ENCODE data around the gene PIM3.

Gene PIM3

DNA sequence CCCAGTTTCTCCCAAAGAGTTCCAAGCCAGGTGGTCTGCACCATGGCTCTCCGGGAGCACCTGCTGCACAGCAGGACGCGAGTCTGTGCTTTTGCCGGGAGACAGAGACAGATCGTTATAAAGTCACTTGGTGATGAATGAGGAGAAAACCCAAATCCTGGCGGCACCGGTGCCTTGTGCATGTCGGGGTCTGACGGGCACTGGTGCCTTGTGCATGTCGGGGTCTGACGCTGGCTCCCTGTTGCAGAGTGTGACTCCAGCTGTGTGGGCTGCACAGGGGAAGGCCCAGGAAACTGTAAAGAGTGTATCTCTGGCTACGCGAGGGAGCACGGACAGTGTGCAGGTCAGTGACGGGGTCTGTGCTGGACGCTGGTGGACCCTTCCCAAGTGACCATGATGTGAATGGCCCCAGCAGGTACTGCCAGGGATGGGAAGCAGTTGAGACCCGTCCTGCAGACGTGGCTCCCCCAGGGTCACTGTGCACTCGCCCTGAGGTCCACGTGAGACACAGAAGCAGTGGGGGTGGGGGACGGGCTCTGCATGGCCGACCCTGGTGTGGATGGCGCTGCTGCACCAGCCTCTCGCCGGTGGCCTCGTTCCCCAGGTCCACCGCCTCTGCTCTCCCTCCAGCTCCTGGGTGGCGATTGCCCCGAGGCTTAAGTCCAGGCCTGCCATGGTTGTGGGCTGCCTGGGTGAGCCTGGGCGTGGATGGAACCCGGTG, 36.3 kb upstream of the PIM3 start:
- no peak for DNase-seq
- no peak overlapping the region for H3K27ac ChIP-seq
- H3K4me1 ChIP-seq: peaks cover 0 to 14% (median 6%) of the 10 kb centered on the region in 4 donors
- H3K27me3 ChIP-seq: peaks cover 0 to 10% of the 10 kb centered on the region in 2 donors
- intact Hi-C loops (cut with DNase I; ENCODE audit: low total_unique reads): no loop called here
- H3K4me3 ChIP-seq: no peak overlapping the region
- peaks cover 6 to 57% (median 28%) of the 10 kb centered on the region in 3 donors for H3K36me3 ChIP-seq
- TF ChIP-seq, protein P1, sequence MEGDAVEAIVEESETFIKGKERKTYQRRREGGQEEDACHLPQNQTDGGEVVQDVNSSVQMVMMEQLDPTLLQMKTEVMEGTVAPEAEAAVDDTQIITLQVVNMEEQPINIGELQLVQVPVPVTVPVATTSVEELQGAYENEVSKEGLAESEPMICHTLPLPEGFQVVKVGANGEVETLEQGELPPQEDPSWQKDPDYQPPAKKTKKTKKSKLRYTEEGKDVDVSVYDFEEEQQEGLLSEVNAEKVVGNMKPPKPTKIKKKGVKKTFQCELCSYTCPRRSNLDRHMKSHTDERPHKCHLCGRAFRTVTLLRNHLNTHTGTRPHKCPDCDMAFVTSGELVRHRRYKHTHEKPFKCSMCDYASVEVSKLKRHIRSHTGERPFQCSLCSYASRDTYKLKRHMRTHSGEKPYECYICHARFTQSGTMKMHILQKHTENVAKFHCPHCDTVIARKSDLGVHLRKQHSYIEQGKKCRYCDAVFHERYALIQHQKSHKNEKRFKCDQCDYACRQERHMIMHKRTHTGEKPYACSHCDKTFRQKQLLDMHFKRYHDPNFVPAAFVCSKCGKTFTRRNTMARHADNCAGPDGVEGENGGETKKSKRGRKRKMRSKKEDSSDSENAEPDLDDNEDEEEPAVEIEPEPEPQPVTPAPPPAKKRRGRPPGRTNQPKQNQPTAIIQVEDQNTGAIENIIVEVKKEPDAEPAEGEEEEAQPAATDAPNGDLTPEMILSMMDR (IDR thresholded peaks at IDR 0.05): no peak
- H3K9me3 ChIP-seq: no peaks in the 10 kb centered on the region

DNA sequence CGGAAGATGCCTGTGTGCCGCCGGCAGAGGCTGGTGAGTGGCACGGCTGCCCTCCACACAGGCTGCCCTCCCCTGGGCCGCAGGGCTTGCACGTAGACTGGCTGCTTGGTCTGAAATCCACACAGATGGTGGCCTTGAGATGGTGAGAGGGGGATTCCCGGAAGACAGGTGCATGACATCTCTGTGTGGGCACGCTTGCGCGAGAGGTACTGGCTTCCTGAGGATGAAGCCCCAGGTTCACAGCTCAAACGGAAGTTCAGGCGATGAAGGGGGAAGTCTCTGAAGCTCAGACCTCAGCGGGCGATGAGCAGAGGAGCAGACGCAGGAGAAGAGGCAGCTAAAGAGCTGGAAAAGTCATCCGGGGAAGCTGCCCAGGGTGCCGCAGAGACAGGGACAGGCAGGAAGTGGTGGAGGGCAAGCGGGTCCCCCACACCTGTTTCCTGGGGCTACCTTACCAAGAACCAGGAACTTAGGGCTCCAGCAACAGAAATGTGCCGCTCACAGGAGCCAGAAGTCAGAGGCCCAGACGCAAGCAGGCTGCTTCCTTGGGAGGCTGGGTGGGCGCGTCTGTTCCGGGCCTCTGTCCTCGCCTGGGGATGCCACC, 34.9 kb upstream of the PIM3 start:
- Histone ChIP-seq H3K27me3 (peaks cover 0 to 12% of the 10 kb centered on the region in 2 donors), H3K36me3 (peaks cover 4 to 50% (median 26%) of the 10 kb centered on the region in 3 donors), H3K4me1 (peaks cover 0 to 16% (median 8%) of the 10 kb centered on the region in 4 donors), H3K4me3 (no peak overlapping the region), H3K27ac (no peak overlapping the region), H3K9me3 (no peaks in the 10 kb centered on the region)
- TF ChIP-seq, protein P1 (IDR thresholded peaks at IDR 0.05): no peak
- DNase-seq: no peak
- intact Hi-C loops (cut with DNase I; ENCODE audit: low total_unique reads): loop anchor here (5.0 kb wide), 1 partner anchor 282 kb away; no protein-coding TSS in a partner anchor

DNA sequence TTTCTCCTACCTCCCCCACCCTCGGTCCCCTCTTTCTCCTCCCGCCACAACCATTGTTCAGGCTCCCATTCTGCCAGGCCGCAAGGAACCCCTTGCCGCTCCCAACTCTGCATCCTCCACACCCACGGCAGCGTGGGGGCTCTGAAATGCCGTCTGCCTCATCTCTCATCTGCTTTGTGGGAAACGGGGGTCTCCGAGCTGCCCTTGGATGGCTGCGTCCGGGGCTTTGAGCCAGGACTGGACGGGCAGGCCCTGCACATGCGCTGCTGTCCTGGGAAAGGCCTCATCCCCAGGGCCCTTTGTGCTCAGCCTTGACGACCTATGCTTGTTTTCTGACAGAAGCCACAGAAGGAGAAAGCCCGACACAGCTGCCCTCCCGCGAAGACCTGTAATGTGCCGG, 33.7 kb upstream of the PIM3 start:
- Histone ChIP-seq H3K4me1 (peaks cover 0 to 27% (median 14%) of the 10 kb centered on the region in 4 donors), H3K27me3 (peaks cover 0 to 12% of the 10 kb centered on the region in 2 donors), H3K9me3 (no peaks in the 10 kb centered on the region), H3K27ac (no peak overlapping the region), H3K4me3 (no peak overlapping the region), H3K36me3 (peaks cover 0 to 37% (median 14%) of the 10 kb centered on the region in 3 donors)
- DNase-seq: no peak
- intact Hi-C loops (cut with DNase I; ENCODE audit: low total_unique reads): loop anchor here (5.0 kb wide), 1 partner anchor 280 kb away; no protein-coding TSS in a partner anchor
- TF ChIP-seq, protein P1 (IDR thresholded peaks at IDR 0.05): no peak

DNA sequence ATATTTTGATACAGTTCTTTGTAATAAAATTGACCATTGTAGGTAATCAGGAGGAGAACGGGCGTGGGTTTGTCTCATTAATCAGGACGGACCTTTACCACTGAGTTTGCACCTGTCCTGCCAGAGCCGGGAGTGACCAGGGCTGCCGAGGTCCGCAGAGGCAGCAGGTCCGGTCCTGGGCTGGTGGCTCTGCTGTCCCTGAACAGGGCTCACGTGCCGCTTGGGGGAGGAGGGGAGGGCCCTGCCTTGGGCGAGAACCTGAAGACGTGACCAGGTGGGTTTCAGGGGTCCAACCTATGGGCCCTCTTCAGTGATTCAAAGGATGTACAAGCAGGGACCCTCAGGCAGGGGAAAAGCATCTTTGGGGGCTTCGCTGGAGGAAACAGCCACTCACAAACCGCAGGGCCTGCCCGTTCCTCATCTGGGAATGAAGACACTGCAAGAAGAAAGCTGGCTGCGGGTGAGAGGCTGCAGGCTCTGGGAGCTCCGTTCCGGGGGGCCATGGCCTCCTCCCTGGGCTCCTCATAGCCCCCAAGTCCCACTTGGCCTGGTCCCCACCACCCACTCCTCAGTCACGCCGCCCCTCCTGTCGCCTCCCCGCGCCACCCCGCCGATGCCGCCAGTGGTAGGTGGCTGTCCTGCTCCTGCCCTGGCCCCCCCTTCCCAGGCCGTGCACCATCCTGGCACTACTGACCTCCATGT, 32.9 kb upstream of the PIM3 start:
- TF ChIP-seq, protein P1 (IDR thresholded peaks at IDR 0.05): no peak
- Histone ChIP-seq H3K9me3 (no peaks in the 10 kb centered on the region), H3K27ac (no peak overlapping the region), H3K36me3 (peaks cover 0 to 32% (median 14%) of the 10 kb centered on the region in 3 donors), H3K4me3 (no peak overlapping the region), H3K4me1 (peaks cover 0 to 29% (median 14%) of the 10 kb centered on the region in 4 donors), H3K27me3 (peaks cover 0 to 12% of the 10 kb centered on the region in 2 donors)
- intact Hi-C loops (cut with DNase I; ENCODE audit: low total_unique reads): loop anchor here (5.0 kb wide), 1 partner anchor 280 kb away; no protein-coding TSS in a partner anchor
- no peak for DNase-seq

DNA sequence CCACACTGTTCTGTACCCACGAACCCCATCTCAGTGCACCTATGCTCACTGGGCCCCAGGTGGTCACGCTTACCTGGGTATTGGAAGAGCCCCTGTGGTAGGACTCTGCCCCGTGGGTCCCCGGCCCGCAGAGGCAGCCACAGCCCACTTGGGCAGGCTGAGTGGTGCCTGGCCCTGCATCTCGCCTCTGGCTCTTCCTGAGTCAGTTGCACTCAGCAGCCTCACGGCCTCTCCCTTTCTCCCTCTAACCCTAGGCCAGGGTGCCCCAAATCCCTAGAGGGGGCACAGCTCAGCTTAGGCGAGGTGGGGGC, 32.4 kb upstream of the PIM3 start:
- intact Hi-C loops (cut with DNase I; ENCODE audit: low total_unique reads): loop anchor here (5.0 kb wide), 1 partner anchor 279 kb away; no protein-coding TSS in a partner anchor
- H3K4me3 ChIP-seq: no peak overlapping the region
- H3K27ac ChIP-seq: no peak overlapping the region
- peaks cover 0 to 27% (median 14%) of the 10 kb centered on the region in 3 donors for H3K36me3 ChIP-seq
- H3K27me3 ChIP-seq: peaks cover 0 to 12% of the 10 kb centered on the region in 2 donors
- H3K9me3 ChIP-seq: no peaks in the 10 kb centered on the region
- TF ChIP-seq, protein P1 (IDR thresholded peaks at IDR 0.05): no peak
- peaks cover 0 to 29% (median 14%) of the 10 kb centered on the region in 4 donors for H3K4me1 ChIP-seq
- DNase-seq: no peak
